ENCODE measurements around the gene CST6.

DNA sequence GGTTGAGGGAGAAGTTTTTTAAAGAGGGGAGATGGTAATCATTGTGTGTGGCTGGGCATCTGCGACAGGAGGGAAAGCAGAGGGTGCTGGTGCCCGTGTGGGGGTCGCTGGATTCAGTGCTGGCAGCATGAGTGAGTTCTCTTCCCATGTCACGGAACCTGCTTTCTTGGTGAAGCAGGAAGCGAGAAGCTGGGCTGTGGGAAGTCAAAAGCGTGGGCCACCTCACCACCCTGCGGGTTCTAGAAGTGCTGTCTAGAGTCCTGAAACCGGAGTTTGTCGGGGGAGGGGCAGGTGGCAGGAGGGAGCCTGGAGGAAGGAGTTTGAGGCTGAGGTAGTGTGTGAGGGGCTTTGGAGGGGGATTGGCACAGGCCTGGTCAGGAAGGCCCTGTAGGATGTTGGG is 36.0 kb upstream of the CST6 start:
- TF ChIP-seq CTCF (conservative IDR thresholded peaks at IDR 0.05 in 1 of 2, IDR thresholded peaks at IDR 0.05 in 1 of 2; ENCODE audit: low read depth in 1 of 2, low read length in 2 of 2) (no peak), EZH2 (IDR thresholded peaks at IDR 0.05; ENCODE audit: low read length, missing control alignments) (no peak)
